ENCODE results near the gene PRPF19. TPM values are rescaled to one million over a fixed set of nuclear protein-coding genes. Genes with fewer than 3 reads are reported as not detected.

PRPF19 gene
- total and polyA plus RNA-seq, 2 of the 13 experiments (the other 11 are each of a cell fraction or from before 2014, with no cell fraction given): 27.4 to 91.1 TPM

GRCh38 chr11:60913793-60914632 lies 7.6 kb upstream of the PRPF19 start, which contains the start of gene TMEM109 (continued):
- TF ChIP-seq ZNF121 (CRISPR knock-in tag; IDR thresholded peaks at IDR 0.05) (no peak), EEA1 (CRISPR knock-in tag; IDR thresholded peaks at IDR 0.05; ENCODE audit: borderline replicate concordance) (no peak), ETV5 (CRISPR knock-in tag; IDR thresholded peaks at IDR 0.05; ENCODE audit: borderline replicate concordance) (no peak; the same call in 1 of the 2 replicates), CAMTA2 (CRISPR knock-in tag; IDR thresholded peaks at IDR 0.05; ENCODE audit: borderline replicate concordance) (no peak), PHF21A (CRISPR knock-in tag; IDR thresholded peaks at IDR 0.05) (no peak), SRSF4 (IDR thresholded peaks at IDR 0.05; ENCODE audit: low read depth, low read length, poor library complexity, severe bottlenecking) (no peak), ZUFSP (CRISPR knock-in tag; IDR thresholded peaks at IDR 0.05; ENCODE audit: borderline replicate concordance) (no peak), ZNF781 (CRISPR knock-in tag; IDR thresholded peaks at IDR 0.05; ENCODE audit: borderline replicate concordance, not compliant biosample characterization) (peak; percentile 72), DR1 (CRISPR knock-in tag; IDR thresholded peaks at IDR 0.05) (peak; percentile 60; the same call in 1 of the 2 replicates), NFRKB (IDR thresholded peaks at IDR 0.05) (no peak), ZNF207 (IDR thresholded peaks at IDR 0.05; ENCODE audit: borderline replicate concordance) (no peak), ZNF260 (CRISPR knock-in tag; IDR thresholded peaks at IDR 0.05; ENCODE audit: borderline replicate concordance, low read depth) (no peak), HNF4A (CRISPR knock-in tag; IDR thresholded peaks at IDR 0.05) (no peak), THAP11 (CRISPR knock-in tag; IDR thresholded peaks at IDR 0.05) (peak; percentile 98), ZNF589 (CRISPR knock-in tag; conservative IDR thresholded peaks at IDR 0.05) (no peak), TEAD3 (CRISPR knock-in tag; optimal IDR thresholded peaks at IDR 0.05; ENCODE audit: borderline replicate concordance) (peak; percentile 9), PHB2 (IDR thresholded peaks at IDR 0.05; ENCODE audit: partially characterized antibody) (no peak)

All from HepG2 (cell line).